Aorta (tissue), 5 donors: ENCODE results near the gene PKMYT1. TPM values are rescaled to one million over a fixed set of nuclear protein-coding genes. Genes with fewer than 3 reads are reported as not detected.
A peak's percentile ranks its signal among the peaks of the same experiment; 100 is the strongest.

Experiments
- ATAC-seq: fragments of 200-7000 bp; cut with Tn5 transposase; one replicate; pipeline ENCODE4 v1.9.1; 2022; ENCODE audit warnings: moderate library complexity; ENCODE audit not compliant: low FRiP score
- DNase-seq, 2 donors: peaks; one replicate each; pipeline ENCODE4 v3.0.0-alpha.2; 2020
- H3K27ac ChIP-seq, 2 donors: one replicate each; pipeline ENCODE4 v1.5.1; 2013; ENCODE audit warnings: low read length in 2 of 2, mild to moderate bottlenecking in 2 of 2, moderate library complexity in 2 of 2, control low read depth in 1 of 2, inconsistent platforms in 1 of 2, low read depth in 1 of 2
- H3K27me3 ChIP-seq, 2 donors: one replicate each; pipeline ENCODE4 v1.6.1; 2013; ENCODE audit warnings: control low read depth in 1 of 2, low read length in 1 of 2, mild to moderate bottlenecking in 1 of 2, moderate library complexity in 1 of 2; ENCODE audit not compliant: insufficient read depth in 2 of 2, control insufficient read depth in 1 of 2
- H3K36me3 ChIP-seq, 2 donors: one replicate each; pipeline ENCODE4 v1.6.1; 2013; ENCODE audit warnings: control low read depth in 1 of 2, low read length in 1 of 2, mild to moderate bottlenecking in 1 of 2; ENCODE audit not compliant: insufficient read depth in 2 of 2, control insufficient read depth in 1 of 2
- H3K4me1 ChIP-seq, 2 donors: one replicate each; pipeline ENCODE4 v1.6.1; 2013; ENCODE audit warnings: low read length in 2 of 2, control low read depth in 1 of 2, mild to moderate bottlenecking in 1 of 2, moderate library complexity in 1 of 2; ENCODE audit not compliant: insufficient read depth in 2 of 2, control insufficient read depth in 1 of 2
- H3K4me3 ChIP-seq, 2 donors: one replicate each; pipeline ENCODE4 v1.5.1; 2013; ENCODE audit warnings: low read length in 2 of 2, control low read depth in 1 of 2, mild to moderate bottlenecking in 1 of 2
- H3K9me3 ChIP-seq: one replicate; pipeline ENCODE4 v1.6.1; 2013; ENCODE audit warnings: mild to moderate bottlenecking, low read length; ENCODE audit not compliant: control insufficient read depth
- WGBS, 2 donors: extraction: QIAGEN DNeasy Blood & Tissue Kit; methylation state at CpG; one replicate each; pipeline ENCODE4 v1.1.7; 2013; 5-methylcytosine and 5-hydroxymethylcytosine counted together
- intact Hi-C, 2 donors: fragments of 100-400 bp; cut with DNase I; formaldehyde crosslinking; loops; one replicate each; pipeline versions ENCODE4 v1.14.2 to v1.15.0; 2022
- polyA plus RNA-seq, 2 donors: library from polyadenylated mRNA; stranded (reverse); fragments of 200-250 nt; gene quantifications; one replicate each; pipeline ENCODE4 v1.2.3, GENCODE V29; 2013
- total RNA-seq, 2 donors: library from RNA; stranded (reverse); fragmentation: NEBNext Ultra II Directional; extraction: Animal tissue kit (Norgen Biotek cat#: 25700); gene quantifications; one replicate each; pipeline ENCODE4 v1.2.1, GENCODE V29; 2021
- donor health status: healthy with polysubstance abuse.
- donor health status: Bipolar disorder and iron deficiency.
- donor health status: DM: no; HTN: no; CAD: no.
- donor health status: DM: no; HTN: no; CAD: no.
- donor health status: DM: yes; HTN: yes; CAD: no.

The PKMYT1 gene
- total and polyA plus RNA-seq, 4 donors, result 1.1 to 2.4 (median 1.9) TPM

- WGBS, 2 donors, result 71 to 74% methylated on average over 9 to 10 of the region's 10 CpGs
Observed at GRCh38 chr16:2990891-2991290, 10.6 kb upstream of the PKMYT1 start.

GRCh38 chr16:2988590-2989099, 8.4 kb upstream of the PKMYT1 start:
- no peak overlapping the region for H3K4me3 ChIP-seq
- ATAC-seq, result no peak
- 71 to 75% methylated on average over 8 of the region's 8 CpGs for WGBS, 2 donors

More at GRCh38 chr16:2990891-2991290, 10.6 kb upstream of the PKMYT1 start:
- DNase-seq (no peak), ATAC-seq (no peak)
- H3K4me3 ChIP-seq, result no peak overlapping the region
- no peak overlapping the region for H3K27ac ChIP-seq
- no peaks in the 10 kb centered on the region for H3K4me1 ChIP-seq
- H3K36me3 ChIP-seq, result no peaks in the 10 kb centered on the region
- H3K9me3 ChIP-seq, result no peaks in the 10 kb centered on the region
- intact Hi-C loops, result no loop called here
- no peaks in the 10 kb centered on the region for H3K27me3 ChIP-seq

GRCh38 chr16:2987833-2988232, 7.6 kb upstream of the PKMYT1 start:
- WGBS, 2 donors, result 75 to 77% methylated on average over 8 of the region's 8 CpGs
- Histone ChIP-seq H3K9me3 (no peaks in the 10 kb centered on the region), H3K36me3 (no peaks in the 10 kb centered on the region), H3K27ac (no peak overlapping the region), H3K4me3 (no peak overlapping the region), H3K4me1 (no peaks in the 10 kb centered on the region), H3K27me3 (no peaks in the 10 kb centered on the region)
- no peak for DNase-seq
- intact Hi-C loops, result no loop called here
- no peak for ATAC-seq

More at GRCh38 chr16:2988590-2989099, 8.4 kb upstream of the PKMYT1 start:
- H3K27ac ChIP-seq, result no peak overlapping the region
- H3K36me3 ChIP-seq, result no peaks in the 10 kb centered on the region
- H3K27me3 ChIP-seq, result no peaks in the 10 kb centered on the region
- no peaks in the 10 kb centered on the region for H3K4me1 ChIP-seq
- intact Hi-C loops, result no loop called here
- no peak for DNase-seq
- H3K9me3 ChIP-seq, result no peaks in the 10 kb centered on the region

GRCh38 chr16:2987286-2987685, 7.0 kb upstream of the PKMYT1 start:
- no peaks in the 10 kb centered on the region for H3K27me3 ChIP-seq
- no peaks in the 10 kb centered on the region for H3K9me3 ChIP-seq
- DNase-seq, result no peak
- H3K36me3 ChIP-seq, result no peaks in the 10 kb centered on the region
- H3K4me1 ChIP-seq, result no peaks in the 10 kb centered on the region
- no peak overlapping the region for H3K27ac ChIP-seq
- 91 to 92% methylated on average over 9 of the region's 9 CpGs for WGBS, 2 donors
- no peak overlapping the region for H3K4me3 ChIP-seq
- no peak for ATAC-seq
- intact Hi-C loops, result no loop called here

- DNase-seq (no peak), ATAC-seq (no peak)
- H3K27me3 ChIP-seq, result no peaks in the 10 kb centered on the region
- intact Hi-C loops, result no loop called here
- H3K27ac ChIP-seq, result no peak overlapping the region
- no peaks in the 10 kb centered on the region for H3K36me3 ChIP-seq
- H3K4me3 ChIP-seq, result no peak overlapping the region
- H3K4me1 ChIP-seq, result no peaks in the 10 kb centered on the region
- H3K9me3 ChIP-seq, result no peaks in the 10 kb centered on the region
- 82 to 85% methylated on average over 17 of the region's 17 CpGs for WGBS, 2 donors
Observed at GRCh38 chr16:2986623-2987188, 6.5 kb upstream of the PKMYT1 start.

GRCh38 chr16:2985893-2986355, 5.7 kb upstream of the PKMYT1 start:
- ATAC-seq, result no peak

GRCh38 chr16:2985462-2985861, 5.2 kb upstream of the PKMYT1 start:
- H3K27ac ChIP-seq, result no peak overlapping the region
- H3K27me3 ChIP-seq, result no peaks in the 10 kb centered on the region
- no peaks in the 10 kb centered on the region for H3K36me3 ChIP-seq
- 27 to 31% methylated on average over 9 of the region's 9 CpGs for WGBS, 2 donors
- H3K4me3 ChIP-seq, result no peak overlapping the region
- ATAC-seq (no peak), DNase-seq (no peak)
- no peaks in the 10 kb centered on the region for H3K4me1 ChIP-seq
- no peaks in the 10 kb centered on the region for H3K9me3 ChIP-seq
- intact Hi-C loops, result no loop called here

More at GRCh38 chr16:2985893-2986355, 5.7 kb upstream of the PKMYT1 start:
- no peak overlapping the region for H3K4me3 ChIP-seq
- intact Hi-C loops, result no loop called here
- no peaks in the 10 kb centered on the region for H3K27me3 ChIP-seq
- H3K9me3 ChIP-seq, result no peaks in the 10 kb centered on the region
- DNase-seq, result no peak
- no peak overlapping the region for H3K27ac ChIP-seq
- no peaks in the 10 kb centered on the region for H3K36me3 ChIP-seq
- no peaks in the 10 kb centered on the region for H3K4me1 ChIP-seq
- WGBS, 2 donors, result 29 to 33% methylated on average over 15 of the region's 15 CpGs

GRCh38 chr16:2983706-2984136, 3.5 kb upstream of the PKMYT1 start:
- no peak overlapping the region for H3K27ac ChIP-seq
- no peak overlapping the region for H3K4me3 ChIP-seq
- no peaks in the 10 kb centered on the region for H3K4me1 ChIP-seq
- no peaks in the 10 kb centered on the region for H3K9me3 ChIP-seq
- peak; percentile 73 for ATAC-seq
- H3K27me3 ChIP-seq, result no peaks in the 10 kb centered on the region
- intact Hi-C loops, result no loop called here
- 9 to 10% methylated on average over 42 of the region's 42 CpGs for WGBS, 2 donors
- peak; percentile 86 to 95 for DNase-seq
- H3K36me3 ChIP-seq, result no peaks in the 10 kb centered on the region

- DNase-seq (no peak), ATAC-seq (no peak)
- H3K27ac ChIP-seq, result no peak overlapping the region
- no peaks in the 10 kb centered on the region for H3K27me3 ChIP-seq
- H3K9me3 ChIP-seq, result no peaks in the 10 kb centered on the region
- intact Hi-C loops, result no loop called here
- H3K4me1 ChIP-seq, result no peaks in the 10 kb centered on the region
- H3K4me3 ChIP-seq, result no peak overlapping the region
- H3K36me3 ChIP-seq, result no peaks in the 10 kb centered on the region
- WGBS, 2 donors, result 89 to 91% methylated on average over 5 of the region's 5 CpGs
Observed at GRCh38 chr16:2982402-2982801, 2.2 kb upstream of the PKMYT1 start.
